DOHH2 (cell line): ENCODE measurements around the gene TECR.

Experiments
- H3F3A ChIP-seq: fragments of 200-600 bp; sonication (generic), shearing (Covaris generic); 2 replicates; pipeline ENCODE4 v1.6.0; 2016; ENCODE audit warnings: antibody characterized with exemption, mild to moderate bottlenecking; ENCODE audit not compliant: control insufficient read depth, insufficient read depth
- H3K27ac ChIP-seq: fragments of 200-600 bp; sonication (generic); 2 replicates; pipeline ENCODE4 v1.5.1; 2014; ENCODE audit warnings: low read depth, mild to moderate bottlenecking, low read length, moderate library complexity
- H3K27me3 ChIP-seq: fragments of 200-600 bp; sonication (generic); 2 replicates; pipeline ENCODE4 v1.6.1; 2014; ENCODE audit warnings: mild to moderate bottlenecking, low read length, mixed read lengths; ENCODE audit not compliant: control insufficient read depth
- H3K36me3 ChIP-seq: fragments of 200-600 bp; sonication (generic); 2 replicates; pipeline ENCODE4 v1.6.1; 2014; ENCODE audit warnings: mild to moderate bottlenecking, low read length, moderate library complexity, mixed read lengths; ENCODE audit not compliant: control insufficient read depth
- H3K4me1 ChIP-seq: fragments of 200-600 bp; sonication (generic); 2 replicates; pipeline ENCODE4 v1.6.1; 2014; ENCODE audit warnings: mild to moderate bottlenecking, low read length, mixed read lengths; ENCODE audit not compliant: control insufficient read depth
- H3K4me2 ChIP-seq: fragments of 200-600 bp; sonication (generic); 2 replicates; pipeline ENCODE4 v1.6.0; 2014; ENCODE audit warnings: mild to moderate bottlenecking, low read length, moderate library complexity
- H3K4me3 ChIP-seq: fragments of 200-600 bp; sonication (generic); 2 replicates; pipeline ENCODE4 v1.5.1; 2014; ENCODE audit warnings: mild to moderate bottlenecking, low read length, mixed read lengths
- H3K79me2 ChIP-seq: fragments of 200-600 bp; sonication (generic); 2 replicates; pipeline ENCODE4 v1.6.1; 2014; ENCODE audit warnings: mild to moderate bottlenecking, low read length, mixed read lengths; ENCODE audit not compliant: control insufficient read depth
- H3K9me2 ChIP-seq: fragments of 200-600 bp; sonication (generic); replicated peaks from 2 replicates; pipeline ENCODE4 v1.6.1; 2014; ENCODE audit warnings: mild to moderate bottlenecking, low read length, mixed read lengths; ENCODE audit not compliant: control insufficient read depth
- H3K9me3 ChIP-seq: fragments of 200-600 bp; sonication (generic); 2 replicates; pipeline ENCODE4 v1.6.1; 2014; ENCODE audit warnings: antibody characterized with exemption, low read length, mixed read lengths; ENCODE audit not compliant: control insufficient read depth, insufficient read depth
- H4K20me1 ChIP-seq: fragments of 200-600 bp; sonication (generic); 2 replicates; pipeline ENCODE4 v1.6.0; 2014; ENCODE audit warnings: low read depth, mild to moderate bottlenecking, antibody characterized with exemption, low read length, moderate library complexity; ENCODE audit not compliant: control insufficient read depth, insufficient read depth
- CTCF ChIP-seq: fragments of 200-600 bp; sonication (generic); IDR thresholded peaks from one replicate; pipeline ENCODE4 v1.5.1; 2014; ENCODE audit warnings: antibody characterized with exemption, mild to moderate bottlenecking, low read depth, low read length; ENCODE audit not compliant: poor library complexity, severe bottlenecking
- EZH2phosphoT487 ChIP-seq: fragments of 200-600 bp; sonication (generic); IDR thresholded peaks from 2 replicates; pipeline ENCODE4 v1.6.1; 2017; ENCODE audit warnings: borderline replicate concordance, mild to moderate bottlenecking, antibody characterized with exemption, low read length, moderate library complexity, mixed read lengths

The TECR gene

GRCh38 chr19:14570864-14571527 is 41.6 kb downstream of the TECR start:
- Histone ChIP-seq H3K4me2 (peak overlapping the region; percentile 92), H3K27ac (no peak overlapping the region), H3K9me3 (no peaks in the 10 kb centered on the region), H4K20me1 (peaks cover 5% of the 10 kb centered on the region; the same call in 1 of the 2 replicates), H3K79me2 (peaks cover 26% of the 10 kb centered on the region), H3K4me1 (peaks cover 34% of the 10 kb centered on the region), H3K36me3 (peaks cover 5% of the 10 kb centered on the region; the same call in 1 of the 2 replicates), H3F3A (peaks cover 16% of the 10 kb centered on the region), H3K9me2 (no peaks in the 10 kb centered on the region), H3K27me3 (no peaks in the 10 kb centered on the region), H3K4me3 (peak overlapping the region; percentile 98)
- no peak for TF ChIP-seq CTCF
- no peak for TF ChIP-seq EZH2phosphoT487

GRCh38 chr19:14571695-14572490 is 42.5 kb downstream of the TECR start, which contains the start of gene NDUFB7:
Gene NDUFB7, minus strand, starts transcription at chr19:14572066. Its CDS starts 66 bp downstream, at chr19:14572000.
- no peak for TF ChIP-seq EZH2phosphoT487
- TF ChIP-seq CTCF, result peak; percentile 90
- Histone ChIP-seq H3K4me3 (peak within 1 kb of the TSS; percentile 98), H3K36me3 (peaks cover 2% of the 10 kb centered on the region; the same call in 1 of the 2 replicates), H3K27ac (peak within 1 kb of the TSS; percentile 56), H3K4me1 (peaks cover 43% of the 10 kb centered on the region), H4K20me1 (peaks cover 5% of the 10 kb centered on the region; the same call in 1 of the 2 replicates), H3K79me2 (peaks cover 26% of the 10 kb centered on the region), H3K9me3 (no peaks in the 10 kb centered on the region), H3K4me2 (peak within 1 kb of the TSS; percentile 92), H3K9me2 (no peaks in the 10 kb centered on the region), H3F3A (peaks cover 23% of the 10 kb centered on the region), H3K27me3 (no peaks in the 10 kb centered on the region)

- Histone ChIP-seq H3F3A (peaks cover 44% of the 10 kb centered on the region), H3K27me3 (no peaks in the 10 kb centered on the region), H3K4me3 (no peak overlapping the region), H3K9me2 (no peaks in the 10 kb centered on the region), H3K9me3 (no peaks in the 10 kb centered on the region), H3K79me2 (peaks cover 14% of the 10 kb centered on the region), H3K36me3 (no peaks in the 10 kb centered on the region), H3K4me2 (no peak overlapping the region), H4K20me1 (peaks cover 5% of the 10 kb centered on the region; the same call in 1 of the 2 replicates), H3K4me1 (peaks cover 76% of the 10 kb centered on the region), H3K27ac (peak overlapping the region; percentile 64; the same call in 1 of the 2 replicates)
- TF ChIP-seq EZH2phosphoT487 (no peak), CTCF (no peak)
These were observed 46.1 kb downstream of the TECR start for GRCh38 chr19:14575428-14575980.
